HG02610 (cell line): ENCODE data around the gene SLC17A5.
"Not testable (repeated sequence)": the region's sequence is repeated elsewhere in the genome, so short reads cannot be mapped to it uniquely, and the experiment has no call there.

Experiments
- ATAC-seq: cut with Tn5 transposase; IDR thresholded peaks from one replicate; pipeline ENCODE4 v1.9.1; 2021; ENCODE audit warnings: mild to moderate bottlenecking, moderate library complexity; ENCODE audit not compliant: unreplicated experiment

The SLC17A5 gene

GRCh38 chr6:73653571-73654424 is at the start of gene SLC17A5:
Gene SLC17A5, minus strand, starts transcription at chr6:73653992. Its CDS starts 106 bp downstream, at chr6:73653886.
- peak; percentile 94 for ATAC-seq

GRCh38 chr6:73703466-73703865 is 49.7 kb upstream of the SLC17A5 start:
- ATAC-seq = no peak

- no peak for ATAC-seq
These were observed 48.7 kb upstream of the SLC17A5 start for GRCh38 chr6:73702444-73702843.

- no peak for ATAC-seq
These were observed 46.1 kb upstream of the SLC17A5 start for GRCh38 chr6:73699676-73700459.

- ATAC-seq = peak; percentile 52
These were observed 43.3 kb upstream of the SLC17A5 start for GRCh38 chr6:73696966-73697655.

GRCh38 chr6:73695619-73696421 is 42.0 kb upstream of the SLC17A5 start, which contains the start of gene CD109:
Gene CD109, plus strand, starts transcription at chr6:73696203. Its CDS starts 13 bp downstream, at chr6:73696216.
- ATAC-seq = peak; percentile 46

- ATAC-seq = no peak
These were observed 41.1 kb upstream of the SLC17A5 start for GRCh38 chr6:73694711-73695411.

- ATAC-seq = no peak
These were observed 37.7 kb upstream of the SLC17A5 start for GRCh38 chr6:73691512-73691911.

- no peak for ATAC-seq
These were observed 36.3 kb upstream of the SLC17A5 start for GRCh38 chr6:73690056-73690455.

GRCh38 chr6:73688351-73688750 is 34.6 kb upstream of the SLC17A5 start:
- no peak for ATAC-seq

- not testable (repeated sequence) for ATAC-seq
These were observed 29.8 kb upstream of the SLC17A5 start for GRCh38 chr6:73683574-73683973.

GRCh38 chr6:73680289-73680918 is 26.6 kb upstream of the SLC17A5 start:
- no peak for ATAC-seq

- not testable (repeated sequence) for ATAC-seq
These were observed 26.1 kb upstream of the SLC17A5 start for GRCh38 chr6:73679846-73680245.

GRCh38 chr6:73679009-73679408 is 25.2 kb upstream of the SLC17A5 start:
- peak; percentile 62 for ATAC-seq

GRCh38 chr6:73675466-73676098 is 21.8 kb upstream of the SLC17A5 start:
- ATAC-seq = peak; percentile 83

GRCh38 chr6:73671911-73672685 is 18.3 kb upstream of the SLC17A5 start:
- no peak for ATAC-seq

GRCh38 chr6:73669005-73669404 is 15.2 kb upstream of the SLC17A5 start:
- ATAC-seq = no peak

- ATAC-seq = no peak
These were observed 14.0 kb upstream of the SLC17A5 start for GRCh38 chr6:73667798-73668197.
